SK-N-SH treated with all-trans-retinoic acid at 6 μM for 48 hours (cell line): ENCODE results near the gene OR52I2.

Source experiments
- ARNTL ChIP-seq: fragments of 450-650 bp; formaldehyde crosslinking; IDR thresholded peaks from 2 replicates; pipeline ENCODE4 v1.5.0; 2020; ENCODE audit warnings: low read depth, mild to moderate bottlenecking, moderate library complexity, borderline replicate concordance
- CREB5 ChIP-seq: fragments of 250-450 bp; sonication (Bioruptor Pico); IDR thresholded peaks from 2 replicates; pipeline ENCODE4 v1.5.1; 2020; ENCODE audit warnings: low read depth, mild to moderate bottlenecking, moderate library complexity
- TCF4 ChIP-seq: fragments of 250-450 bp; sonication (Bioruptor Pico); IDR thresholded peaks from 2 replicates; pipeline ENCODE4 v1.8.0; 2021; ENCODE audit warnings: mild to moderate bottlenecking, moderate library complexity, borderline replicate concordance
- ZFP3 ChIP-seq: fragments of 250-450 bp; sonication (Bioruptor Pico); IDR thresholded peaks from 2 replicates; pipeline ENCODE4 v1.5.0; 2020; ENCODE audit warnings: mild to moderate bottlenecking, moderate library complexity
- ZNF565 ChIP-seq: fragments of 450-650 bp; formaldehyde crosslinking; conservative IDR thresholded peaks from 2 replicates; pipeline ENCODE4 v1.5.0; 2020; ENCODE audit warnings: low read depth, mild to moderate bottlenecking, moderate library complexity

- TF ChIP-seq CREB5 (no peak), ARNTL (CRISPR knock-in tag) (no peak), TCF4 (CRISPR knock-in tag) (no peak), ZFP3 (CRISPR knock-in tag) (no peak), ZNF565 (CRISPR knock-in tag) (no peak)
Observed at GRCh38 chr11:4578624-4579023, 2.9 kb upstream of the OR52I2 start.
